Left ventricle myocardium superior (tissue), 1 donor: ENCODE results near the gene PALLD. TPM values are rescaled to one million over a fixed set of nuclear protein-coding genes. Genes with fewer than 3 reads are reported as not detected.

Experiments used
- ATAC-seq: fragments of 200-7000 bp; cut with Tn5 transposase; one replicate; pipeline ENCODE4 v1.9.1; 2020; ENCODE audit warnings: mild to moderate bottlenecking, moderate library complexity
- DNase-seq: peaks from one replicate; pipeline ENCODE4 v3.0.0-alpha.2; 2020
- intact Hi-C: fragments of 100-400 bp; cut with micrococcal nuclease; formaldehyde crosslinking; loops from one replicate; pipeline ENCODE4 v1.11.0; 2022
- total RNA-seq: library from RNA; stranded (reverse); fragmentation: NEBNext Ultra II Directional; extraction: Animal tissue kit (Norgen Biotek cat#: 25700); gene quantifications from one replicate; pipeline ENCODE4 v1.2.1, GENCODE V29; 2021
- donor health status: DM: no; HTN: yes; CAD: no; lungs with severe emphysema.

PALLD gene
- total RNA-seq, 1 donor from 2014 or later: 998 TPM

- ATAC-seq: peak; percentile 60
- DNase-seq: peak; percentile 74
- intact Hi-C loops: no loop called here
Observed at GRCh38 chr4:168841000-168841671, 344.3 kb downstream of the PALLD start.

- intact Hi-C loops: no loop called here
- ATAC-seq (no peak), DNase-seq (no peak)
Observed at GRCh38 chr4:168841672-168842019, 344.8 kb downstream of the PALLD start.

- no peak for ATAC-seq
- intact Hi-C loops: no loop called here
Observed at GRCh38 chr4:168842186-168842585, 345.3 kb downstream of the PALLD start.

GRCh38 chr4:168843635-168844034, 346.8 kb downstream of the PALLD start:
- ATAC-seq (no peak), DNase-seq (no peak)
- intact Hi-C loops: no loop called here

More at GRCh38 chr4:168842186-168842585, 345.3 kb downstream of the PALLD start:
- no peak for DNase-seq

GRCh38 chr4:168844353-168845049, 347.6 kb downstream of the PALLD start:
- intact Hi-C loops: no loop called here
- no peak for ATAC-seq

GRCh38 chr4:168845897-168846296, 349.0 kb downstream of the PALLD start:
- intact Hi-C loops: no loop called here
- ATAC-seq (no peak), DNase-seq (no peak)

More at GRCh38 chr4:168844353-168845049, 347.6 kb downstream of the PALLD start:
- no peak for DNase-seq

- intact Hi-C loops: no loop called here
- no peak for ATAC-seq
- DNase-seq: no peak
Observed at GRCh38 chr4:168846414-168846813, 349.6 kb downstream of the PALLD start.

- DNase-seq: no peak
- peak; percentile 52 for ATAC-seq
- intact Hi-C loops: no loop called here
Observed at GRCh38 chr4:168847771-168848502, 351.1 kb downstream of the PALLD start.

GRCh38 chr4:168849030-168849675, 352.3 kb downstream of the PALLD start:
- intact Hi-C loops: no loop called here
- ATAC-seq (peak; percentile 48), DNase-seq (no peak)

GRCh38 chr4:168849997-168850396, 353.1 kb downstream of the PALLD start:
- DNase-seq (no peak), ATAC-seq (no peak)
- intact Hi-C loops: no loop called here

GRCh38 chr4:168852387-168852786, 355.5 kb downstream of the PALLD start:
- DNase-seq (no peak), ATAC-seq (no peak)
- intact Hi-C loops: no loop called here

GRCh38 chr4:168852933-168853713, 356.3 kb downstream of the PALLD start:
- DNase-seq: no peak
- intact Hi-C loops: no loop called here
- no peak for ATAC-seq

GRCh38 chr4:168853770-168854169, 356.9 kb downstream of the PALLD start:
- intact Hi-C loops: no loop called here
- ATAC-seq (peak; percentile 3), DNase-seq (no peak)

- intact Hi-C loops: no loop called here
- DNase-seq: peak; percentile 56
- peak; percentile 84 for ATAC-seq
Observed at GRCh38 chr4:168854350-168854921, 357.6 kb downstream of the PALLD start.

GRCh38 chr4:168856312-168856711, 359.5 kb downstream of the PALLD start:
- ATAC-seq (no peak), DNase-seq (no peak)
- intact Hi-C loops: no loop called here

- intact Hi-C loops: no loop called here
- DNase-seq: no peak
- ATAC-seq: no peak
Observed at GRCh38 chr4:168857009-168857408, 360.2 kb downstream of the PALLD start.

GRCh38 chr4:168857546-168858314, 360.9 kb downstream of the PALLD start:
- intact Hi-C loops: no loop called here
- no peak for ATAC-seq
- no peak for DNase-seq

- DNase-seq (no peak), ATAC-seq (no peak)
- intact Hi-C loops: no loop called here
Observed at GRCh38 chr4:168859100-168859499, 362.2 kb downstream of the PALLD start.
